EH (cell line): Measurements from ENCODE around the gene PGAP1.
"Not testable (repeated sequence)": the region's sequence is repeated elsewhere in the genome, so short reads cannot be mapped to it uniquely, and the experiment has no call there.

Experiments used
- DNase-seq: peaks from one replicate; pipeline ENCODE4 v3.0.0-alpha.2; 2015; ENCODE audit warnings: low read depth

PGAP1 gene

GRCh38 chr2:196944570-196944969 lies 18.1 kb upstream of the PGAP1 start:
- no peak for DNase-seq

DNA sequence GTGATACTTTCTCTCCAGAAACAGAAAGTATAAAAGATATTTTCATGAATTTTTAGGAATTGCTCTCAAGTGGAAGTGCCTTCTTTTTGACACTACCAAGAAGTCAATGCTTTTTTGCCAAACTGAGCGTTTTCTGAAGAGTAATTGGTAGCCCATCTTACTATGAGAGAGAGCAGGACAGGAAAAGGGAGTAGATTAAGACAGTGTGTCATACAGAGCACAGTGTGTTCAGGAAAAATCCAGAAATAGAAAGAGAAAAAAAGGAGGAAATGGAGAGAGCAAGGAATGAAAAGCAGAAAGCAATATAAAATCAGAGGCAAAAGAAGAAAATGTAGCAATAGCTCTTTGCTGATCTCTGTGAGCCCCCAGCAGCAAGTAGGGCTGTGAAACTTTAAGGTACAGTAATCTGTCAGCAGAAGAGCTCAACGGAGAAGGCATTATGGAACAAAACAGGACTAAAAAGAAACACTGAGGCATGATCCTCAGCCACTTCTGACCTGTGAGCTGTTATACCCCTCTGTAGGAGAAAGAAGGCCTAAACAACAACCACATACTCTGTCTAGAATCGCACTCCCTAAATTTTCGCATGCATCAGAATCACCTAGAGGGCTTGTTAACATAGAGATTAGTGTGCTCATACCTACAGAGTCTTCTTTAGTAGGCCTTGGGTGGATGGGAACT lies 15.0 kb upstream of the PGAP1 start:
- no peak for DNase-seq

DNA sequence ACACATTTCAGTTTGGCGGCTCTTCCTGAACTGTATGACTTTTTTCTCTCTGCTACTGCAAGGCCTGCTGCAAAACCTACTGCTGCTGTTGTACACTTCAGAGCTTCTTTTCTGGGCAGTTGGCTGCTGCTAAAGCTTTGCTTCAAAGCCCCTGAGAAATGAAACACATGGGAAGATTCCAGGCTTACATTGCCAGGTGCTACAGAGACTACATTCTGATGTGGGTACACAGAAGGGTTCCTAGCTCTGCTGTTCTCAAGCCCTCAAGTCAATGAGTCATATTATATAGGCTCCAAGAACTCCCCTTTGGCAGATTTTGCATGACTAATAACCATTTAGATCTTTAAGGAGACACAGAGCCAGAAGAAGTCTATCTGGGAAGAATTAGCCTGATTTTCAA lies 12.9 kb upstream of the PGAP1 start:
- DNase-seq, result peak; percentile 65

DNA sequence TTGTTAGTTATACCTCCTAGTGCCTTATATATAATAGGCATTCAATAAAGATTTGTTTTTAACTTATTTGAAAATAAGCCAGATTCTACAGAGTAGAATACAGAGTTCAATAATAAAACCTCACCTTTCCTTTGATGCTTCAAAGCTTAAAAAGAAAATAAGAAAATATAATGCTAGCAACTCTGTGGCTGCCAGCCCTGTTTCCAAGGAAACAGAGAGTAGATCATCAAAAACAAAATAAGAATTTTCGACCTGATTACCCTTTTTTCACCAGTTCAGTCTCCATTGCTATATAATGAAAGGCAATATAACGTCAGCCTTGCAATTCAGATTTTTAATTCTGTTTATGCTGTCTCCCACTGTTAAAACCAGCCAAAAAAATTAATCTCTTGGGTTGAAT lies 8.9 kb upstream of the PGAP1 start:
- no peak for DNase-seq

GRCh38 chr2:196934672-196935071 lies 8.2 kb upstream of the PGAP1 start:
- DNase-seq, result no peak

DNA sequence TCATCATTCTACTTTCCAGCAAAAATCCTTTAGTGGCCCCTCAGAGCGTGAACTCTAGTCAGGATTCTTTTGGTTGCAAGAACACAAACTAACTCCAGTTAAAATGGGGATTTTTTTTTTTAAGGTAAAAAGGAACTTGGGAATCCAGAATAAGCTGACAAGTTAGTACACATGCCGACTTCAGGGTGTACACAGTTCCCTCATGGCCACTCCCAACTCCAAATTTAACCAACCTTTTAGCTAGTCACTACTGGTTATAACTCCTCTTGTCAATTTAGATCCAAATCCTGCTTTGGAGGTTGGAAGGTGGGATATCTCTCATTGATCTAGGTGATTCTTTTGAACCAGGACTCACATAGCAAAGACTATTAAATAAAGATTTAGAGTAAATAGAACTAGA lies 5.0 kb upstream of the PGAP1 start:
- no peak for DNase-seq

- peak; percentile 70 for DNase-seq
Observed at GRCh38 chr2:196927376-196928225, 1.1 kb upstream of the PGAP1 start.

GRCh38 chr2:196925768-196926561 lies 542 bp downstream of the PGAP1 start:
- peak; percentile 46 for DNase-seq

DNA sequence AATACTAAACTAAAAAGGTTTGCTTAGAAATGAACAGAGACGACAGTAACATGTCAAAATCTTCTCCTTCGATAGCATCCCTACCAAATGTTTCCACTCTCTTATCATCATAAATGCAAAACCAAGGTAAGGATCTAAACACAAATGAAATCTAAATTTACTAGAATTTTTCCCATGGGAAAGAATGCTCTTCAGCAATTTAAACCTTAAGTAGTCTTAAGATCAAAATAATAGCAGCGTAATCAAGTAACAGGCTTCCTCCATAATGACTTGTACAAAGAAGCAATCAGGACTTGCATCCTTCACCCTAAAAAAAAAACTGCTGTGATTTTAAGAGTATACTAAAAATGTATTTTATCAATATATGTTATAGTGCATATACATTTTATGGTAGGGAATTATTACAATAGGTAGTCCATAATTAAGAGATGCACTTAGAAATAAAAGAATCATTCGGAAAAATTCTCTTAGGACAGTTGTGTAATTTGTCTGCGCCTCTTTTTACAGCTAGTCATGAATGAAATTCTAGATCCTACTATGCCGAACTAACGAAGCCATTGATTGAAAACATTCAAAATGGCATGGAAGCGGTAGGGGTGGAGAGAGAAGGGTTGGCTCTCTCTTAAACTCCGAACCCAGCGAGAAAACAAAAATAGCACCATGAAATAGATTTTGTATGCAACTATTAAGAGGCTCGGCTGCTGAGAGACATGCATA lies 1.3 kb downstream of the PGAP1 start:
- DNase-seq, result no peak

DNA sequence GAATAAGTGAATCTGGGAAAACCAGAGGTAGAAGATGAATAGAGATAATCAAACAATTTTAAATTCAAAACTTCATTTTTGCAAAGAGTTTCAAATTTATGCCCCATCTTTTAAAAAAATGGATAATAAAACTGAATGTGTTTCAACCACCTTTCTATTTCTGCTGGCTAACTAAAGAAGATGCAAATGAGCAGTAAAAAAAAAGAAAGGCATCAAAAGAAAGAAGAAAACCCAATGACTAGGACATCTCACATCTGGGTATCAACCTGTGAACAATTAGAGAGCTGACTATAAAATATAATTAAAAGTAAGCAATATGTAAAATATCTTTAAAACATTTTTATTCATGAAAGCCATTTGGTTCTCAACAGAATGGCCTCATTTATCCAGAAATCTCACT lies 2.5 kb downstream of the PGAP1 start:
- DNase-seq, result no peak

DNA sequence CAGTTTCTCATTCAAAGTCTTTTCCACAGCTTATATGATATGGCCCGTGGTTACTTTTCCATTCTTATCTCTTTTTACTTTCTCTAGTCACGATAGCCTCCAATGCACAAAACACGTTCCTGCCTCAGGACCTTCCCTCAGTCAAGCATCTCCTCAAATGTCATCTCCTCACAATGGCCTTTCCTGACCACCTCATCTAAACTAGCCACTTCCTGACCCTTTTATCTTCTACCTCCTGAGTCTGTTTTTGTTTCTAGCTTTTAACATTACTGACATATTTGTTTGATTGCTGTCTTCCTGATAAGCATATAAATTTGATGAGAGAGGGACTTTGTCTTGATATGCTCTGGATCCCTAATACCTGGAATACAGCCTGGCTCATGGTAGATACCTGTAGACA lies 7.6 kb downstream of the PGAP1 start:
- DNase-seq, result no peak

- DNase-seq, result no peak
Observed at GRCh38 chr2:196917802-196918201, 8.7 kb downstream of the PGAP1 start.

- no peak for DNase-seq
Observed at GRCh38 chr2:196915507-196916189, 10.9 kb downstream of the PGAP1 start.

DNA sequence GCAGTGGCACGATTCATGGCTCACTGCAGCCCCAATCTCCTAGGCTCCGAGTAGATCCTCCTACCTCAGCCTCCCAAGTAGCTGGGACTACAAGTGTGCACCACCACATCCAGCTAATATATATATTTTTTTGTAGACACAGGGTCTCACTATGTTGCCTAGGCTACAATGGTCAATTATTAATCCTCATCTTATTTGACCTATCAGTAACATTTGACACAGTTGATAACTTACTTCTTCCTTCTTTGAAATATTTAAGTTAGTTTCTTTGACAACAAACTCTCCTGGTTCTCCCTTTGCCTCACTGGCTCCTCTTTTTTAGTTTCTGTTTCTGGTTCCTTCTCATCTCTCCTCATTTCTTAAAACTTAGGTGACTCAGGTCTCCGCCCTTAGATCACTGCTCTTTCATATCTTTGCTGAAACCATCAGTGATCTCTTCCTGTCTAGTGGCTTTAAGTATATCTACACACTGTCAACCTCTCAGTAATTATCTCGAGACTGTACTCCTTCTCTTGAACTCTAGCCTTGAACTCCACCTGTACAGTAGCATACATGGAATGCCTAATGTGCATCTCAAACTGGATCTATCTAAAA lies 11.5 kb downstream of the PGAP1 start:
- no peak for DNase-seq

- no peak for DNase-seq
Observed at GRCh38 chr2:196913691-196914090, 12.8 kb downstream of the PGAP1 start.

DNA sequence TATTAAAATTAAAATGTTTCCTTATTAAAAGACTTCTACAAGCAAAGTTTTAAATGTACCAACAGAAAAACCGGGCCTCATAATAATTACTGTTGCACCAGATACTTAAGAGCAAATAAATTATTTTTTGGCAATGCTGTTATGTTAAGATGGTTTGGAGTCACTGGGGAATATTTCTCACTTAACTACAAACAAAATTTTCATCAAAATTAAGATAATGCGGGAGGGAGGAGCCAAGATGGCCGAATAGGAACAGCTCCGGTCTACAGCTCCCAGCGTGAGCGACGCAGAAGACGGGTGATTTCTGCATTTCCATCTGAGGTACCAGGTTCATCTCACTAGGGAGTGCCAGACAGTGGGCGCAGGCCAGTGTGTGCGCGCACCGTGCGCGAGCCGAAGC lies 21.1 kb downstream of the PGAP1 start:
- not testable (repeated sequence) for DNase-seq

GRCh38 chr2:196902828-196903227 lies 23.7 kb downstream of the PGAP1 start:
- DNase-seq, result peak; percentile 28

- no peak for DNase-seq
Observed at GRCh38 chr2:196900843-196901242, 25.7 kb downstream of the PGAP1 start.

DNA sequence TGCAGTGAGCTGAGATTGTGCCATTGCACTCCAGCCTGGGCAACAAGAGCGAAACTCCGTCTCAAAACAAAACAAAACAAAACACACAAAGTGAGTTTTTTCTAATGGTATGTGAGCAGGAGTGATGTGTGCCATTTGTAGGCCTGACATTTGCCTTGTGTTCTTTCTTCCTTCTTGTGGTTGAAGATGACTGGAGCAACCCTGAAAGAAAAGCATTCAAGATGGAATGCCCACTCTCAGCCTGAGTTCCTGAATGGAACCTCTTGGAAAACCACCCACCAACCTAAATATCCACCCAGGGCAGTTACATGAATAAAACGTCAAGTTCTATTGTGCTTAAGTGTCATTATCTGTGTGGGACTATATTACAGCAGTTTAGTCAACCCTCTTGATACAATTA lies 26.5 kb downstream of the PGAP1 start:
- no peak for DNase-seq

DNA sequence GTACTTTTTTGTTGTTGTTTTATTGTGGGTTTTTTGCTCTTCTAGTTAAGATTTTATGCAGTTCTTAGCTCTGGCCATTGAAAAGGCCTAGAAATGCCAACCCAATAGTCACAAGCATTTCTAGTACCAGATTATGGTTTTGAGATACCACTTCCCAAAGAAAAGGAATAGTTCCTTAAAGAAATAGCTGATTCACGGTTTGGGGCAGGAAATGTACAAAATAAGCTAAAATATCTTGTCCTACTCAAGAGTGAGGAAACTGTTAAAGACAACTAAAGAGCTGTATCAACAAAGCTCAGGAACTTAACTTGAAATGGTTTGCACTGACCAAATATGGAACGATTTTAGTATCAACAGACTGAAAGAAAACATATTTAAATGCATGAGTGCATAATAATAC lies 35.4 kb downstream of the PGAP1 start:
- DNase-seq, result no peak

- peak; percentile 9 for DNase-seq
Observed at GRCh38 chr2:196887431-196887830, 39.1 kb downstream of the PGAP1 start.
